Endothelial cell of umbilical vein (primary cell): Measurements from ENCODE around the gene PKP4. TPM values are rescaled to one million over a fixed set of nuclear protein-coding genes. Genes with fewer than 3 reads are reported as not detected.

Experiments used
- BruUV-seq: library from RNA; stranded (reverse); fragments of 400-500 nt; replicated peaks from 2 replicates; lab custom pipeline; 2021; lab: Mats Ljungman, UMichigan
- CTCF ChIA-PET: fragments of 300-600, 350-600 bp; sonication (Branson Sonifier 250); formaldehyde crosslinking; loops from one replicate; lab custom pipeline; 2021; ENCODE audit warnings: antibody characterized with exemption, inconsistent platforms; lab: Charles Lee
- POLR2A ChIA-PET: fragments of 300-600, 350-600 bp; sonication (Branson Sonifier 250); formaldehyde crosslinking; loops from one replicate; lab custom pipeline; 2021; ENCODE audit warnings: antibody characterized with exemption, inconsistent platforms; lab: Charles Lee
- DNase-seq: peaks from one replicate; pipeline ENCODE4 v3.0.0-alpha.2; 2011; ENCODE audit warnings: low read depth, low spot score
- FAIRE-seq: peaks from 2 replicates; lab custom pipeline; 2011; peaks lifted over from hg19 to GRCh38; lab: Jason Lieb, UNC
- H2AFZ ChIP-seq: 2 replicates; pipeline ENCODE4 v1.6.0; 2012; ENCODE audit warnings: low read depth, low read length, control low read depth, inconsistent platforms
- H3K27ac ChIP-seq: 2 replicates; pipeline ENCODE4 v1.5.1; 2011; ENCODE audit warnings: low read depth, mild to moderate bottlenecking, control low read depth, low read length, moderate library complexity; ENCODE audit not compliant: insufficient read depth
- H3K27me3 ChIP-seq, 2 experiments: 2 replicates each; pipeline versions ENCODE4 v1.6.0 to v1.6.1; 2011; ENCODE audit warnings: low read length in 2 of 2, mixed read lengths in 1 of 2; ENCODE audit not compliant: control insufficient read depth in 2 of 2, insufficient read depth in 2 of 2
- H3K36me3 ChIP-seq, 2 experiments: 2 replicates in 1 of 2; 3 replicates in 1 of 2; pipeline ENCODE4 v1.5.1; 2011; ENCODE audit warnings: low read length in 2 of 2, mild to moderate bottlenecking in 1 of 2, moderate library complexity in 1 of 2; ENCODE audit not compliant: control insufficient read depth in 2 of 2, insufficient read depth in 2 of 2; ENCODE audit errors: extremely low read depth in 1 of 2
- H3K4me1 ChIP-seq: 3 replicates; pipeline ENCODE4 v1.5.1; 2011; ENCODE audit warnings: mild to moderate bottlenecking, low read length; ENCODE audit not compliant: control insufficient read depth, insufficient read depth; ENCODE audit errors: extremely low read depth
- H3K4me2 ChIP-seq: 2 replicates; pipeline ENCODE4 v1.6.1; 2011; ENCODE audit warnings: low read length, control low read depth, mixed read lengths; ENCODE audit not compliant: insufficient read depth
- H3K4me3 ChIP-seq, 3 experiments: fragments of 200-600 bp in 1 of 3; sonication (generic), shearing (Covaris generic) in 1 of 3; replicated peaks in 1 of 3; 2 replicates each; pipeline ENCODE4 v1.5.1; 2011 to 2016; ENCODE audit warnings: control low read depth in 3 of 3, low read length in 3 of 3, mild to moderate bottlenecking in 2 of 3, inconsistent platforms in 1 of 3, low read depth in 1 of 3, moderate library complexity in 1 of 3; ENCODE audit not compliant: insufficient read depth in 1 of 3
- H3K79me2 ChIP-seq: 2 replicates; pipeline ENCODE4 v1.6.0; 2012; ENCODE audit warnings: low read length, inconsistent platforms; ENCODE audit not compliant: control insufficient read depth, insufficient read depth
- H3K9ac ChIP-seq: replicated peaks from 2 replicates; pipeline ENCODE3; 2011; ENCODE audit warnings: low read length, control low read depth; ENCODE audit not compliant: insufficient read depth; ENCODE audit errors: extremely low read depth
- H3K9me1 ChIP-seq: replicated peaks from 3 replicates; pipeline ENCODE4 v1.6.0; 2011; ENCODE audit warnings: mild to moderate bottlenecking, low read length; ENCODE audit not compliant: control insufficient read depth, insufficient read depth; ENCODE audit errors: extremely low read depth
- H3K9me3 ChIP-seq: replicated peaks from 2 replicates; pipeline ENCODE4 v1.5.1; 2012; ENCODE audit warnings: low read length, inconsistent platforms; ENCODE audit not compliant: control insufficient read depth, insufficient read depth
- H4K20me1 ChIP-seq: replicated peaks from 2 replicates; pipeline ENCODE3; 2011; ENCODE audit warnings: mild to moderate bottlenecking, low read length; ENCODE audit not compliant: control insufficient read depth, insufficient read depth; ENCODE audit errors: extremely low read depth
- CTCF ChIP-seq, 2 donors: IDR thresholded peaks; 1 replicate in 1 of 2; 2 replicates in 1 of 2; pipeline ENCODE4 v1.5.1; 2011; ENCODE audit warnings: low read length in 2 of 2, mild to moderate bottlenecking in 2 of 2, moderate library complexity in 2 of 2, control low read depth in 1 of 2, inconsistent platforms in 1 of 2, low read depth in 1 of 2; ENCODE audit not compliant: insufficient read depth in 1 of 2; ENCODE audit errors: extremely low read depth in 1 of 2
- EZH2 ChIP-seq: IDR thresholded peaks from 2 replicates; pipeline ENCODE4 v1.6.1; 2012; ENCODE audit warnings: borderline replicate concordance, low read depth, mild to moderate bottlenecking, moderate library complexity, low read length, inconsistent platforms; ENCODE audit not compliant: severe bottlenecking
- FOS ChIP-seq: IDR thresholded peaks from 2 replicates; pipeline ENCODE4 v1.6.1; 2011; ENCODE audit warnings: mild to moderate bottlenecking, low read length, moderate library complexity, borderline replicate concordance; ENCODE audit not compliant: insufficient read depth
- GATA2 ChIP-seq: IDR thresholded peaks from 2 replicates; pipeline ENCODE4 v1.7.0; 2011; ENCODE audit warnings: low read depth, mild to moderate bottlenecking, moderate library complexity, mixed read lengths, low read length; ENCODE audit not compliant: insufficient read length, insufficient read depth
- JUN ChIP-seq: IDR thresholded peaks from 2 replicates; pipeline ENCODE4 v1.6.1; 2011; ENCODE audit warnings: borderline replicate concordance, low read depth; ENCODE audit not compliant: insufficient read length, insufficient read depth
- MAX ChIP-seq: IDR thresholded peaks from 2 replicates; pipeline ENCODE4 v1.6.1; 2011; ENCODE audit not compliant: insufficient read depth, insufficient read length
- MYC ChIP-seq: IDR thresholded peaks from one replicate; pipeline ENCODE4 v1.6.1; 2011; ENCODE audit warnings: mild to moderate bottlenecking, low read depth, low read length
- POLR2A ChIP-seq: IDR thresholded peaks from 2 replicates; pipeline ENCODE4 v1.6.1; 2012; ENCODE audit warnings: low read depth, mild to moderate bottlenecking, control low read depth, low read length
- POLR2AphosphoS5 ChIP-seq: IDR thresholded peaks from 2 replicates; pipeline ENCODE4 v1.6.1; 2012; ENCODE audit warnings: low read depth, mild to moderate bottlenecking, control low read depth, low read length, moderate library complexity; ENCODE audit not compliant: insufficient read depth
- dilution Hi-C: fragments of 300-500 bp; cut with MboI; formaldehyde crosslinking; loops from one replicate; pipeline ENCODE4 v1.15.0; 2019; ENCODE audit warnings: low sequenced_read_pairs; ENCODE audit not compliant: extremely low pct_ligation_motif_present
- intact Hi-C: fragments of 100-400 bp; cut with micrococcal nuclease; formaldehyde crosslinking; loops from one replicate; pipeline ENCODE4 v1.10.0; 2022
- polyA plus RNA-seq, 4 experiments: library from polyadenylated mRNA; depleted of rRNA in 3 of 4; stranded (reverse) in 3 of 4; unstranded in 1 of 4; fragments of >200 nt; gene quantifications; 2 replicates each; pipeline versions ENCODE4 v1.2.1 to v1.2.3, GENCODE V29; 2011 to 2012; ENCODE audit warnings: missing spikeins in 1 of 4
- total RNA-seq: library from RNA; stranded (reverse); gene quantifications from 2 replicates; pipeline ENCODE4 v1.2.3, GENCODE V29; 2021

The PKP4 gene
- total and polyA plus RNA-seq, 2 donors (not counting 3 experiments of a cell fraction or from before 2014, with no cell fraction given), result 35.4 to 68.5 TPM

- Histone ChIP-seq H3K9ac (no peak overlapping the region), H3K79me2 (no peaks in the 10 kb centered on the region), H3K27me3 (no peaks in the 10 kb centered on the region), H4K20me1 (no peaks in the 10 kb centered on the region), H3K9me1 (no peaks in the 10 kb centered on the region), H3K4me3 (no peak overlapping the region), H3K9me3 (no peaks in the 10 kb centered on the region), H3K4me2 (no peak overlapping the region), H3K27ac (no peak overlapping the region), H3K36me3 (peaks cover 0 to 9% of the 10 kb centered on the region in 2 experiments), H2AFZ (no peak overlapping the region), H3K4me1 (peaks cover 7% of the 10 kb centered on the region)
- TF ChIP-seq EZH2 (no peak), GATA2 (no peak), JUN (no peak), CTCF (IDR thresholded peaks at IDR 0.05; ENCODE audit: extremely low read depth in 1 of 2, insufficient read depth in 1 of 2, low read depth in 1 of 2, low read length in 2 of 2) (no peak), POLR2AphosphoS5 (no peak), MAX (no peak), POLR2A (no peak), MYC (no peak), FOS (no peak)
- FAIRE-seq, result no peak
- POLR2A ChIA-PET, result no interaction called here
- CTCF ChIA-PET, result no interaction called here
- dilution Hi-C loops, result no loop called here
- BruUV-seq, result no TSS peak
- no peak for DNase-seq
- intact Hi-C loops, result no loop called here
Observed at GRCh38 chr2:158620656-158621055, 163.9 kb downstream of the PKP4 start.
